H1 (cell line): ENCODE results near the gene MIP. TPM values are rescaled to one million over a fixed set of nuclear protein-coding genes. Genes with fewer than 3 reads are reported as not detected.

Experiments
- CTCF ChIA-PET: fragments of 300-600 bp; sonication (Branson Sonifier 250); formaldehyde crosslinking; loops from one replicate; lab custom pipeline; 2021; ENCODE audit not compliant: partially characterized antibody; lab: Charles Lee
- POLR2A ChIA-PET: fragments of 300-600 bp; sonication (Branson Sonifier 250); formaldehyde crosslinking; loops from one replicate; lab custom pipeline; 2021; ENCODE audit warnings: inconsistent platforms; ENCODE audit not compliant: partially characterized antibody; lab: Charles Lee
- DNase-seq, 2 experiments: peaks; one replicate each; pipeline versions ENCODE4 v3.0.0 to v3.0.0-alpha.2; 2010 to 2022; ENCODE audit warnings: low spot score in 2 of 2, low read depth in 1 of 2, mixed read lengths in 1 of 2
- FAIRE-seq: peaks from 2 replicates; lab custom pipeline; 2011; peaks lifted over from hg19 to GRCh38; lab: Jason Lieb, UNC
- H2AFZ ChIP-seq: 2 replicates; pipeline ENCODE4 v1.8.1; 2012; ENCODE audit warnings: low read length, inconsistent platforms
- H2AK5ac ChIP-seq: 2 replicates; pipeline ENCODE4 v1.6.1; 2013; ENCODE audit warnings: low read depth, low read length
- H2BK120ac ChIP-seq: replicated peaks from 2 replicates; pipeline ENCODE3; 2013; ENCODE audit warnings: low read depth, low read length, inconsistent platforms
- H2BK12ac ChIP-seq: 2 replicates; pipeline ENCODE4 v1.6.1; 2013; ENCODE audit warnings: low read depth, low read length
- H2BK15ac ChIP-seq: 2 replicates; pipeline ENCODE4 v1.6.1; 2013; ENCODE audit warnings: low read length
- H2BK20ac ChIP-seq: 2 replicates; pipeline ENCODE4 v1.6.1; 2013; ENCODE audit warnings: low read length
- H2BK5ac ChIP-seq: 2 replicates; pipeline ENCODE4 v1.6.1; 2013; ENCODE audit warnings: low read depth, low read length
- H3K14ac ChIP-seq: 2 replicates; pipeline ENCODE4 v1.6.1; 2013; ENCODE audit warnings: inconsistent platforms; ENCODE audit not compliant: insufficient read length
- H3K18ac ChIP-seq: 2 replicates; pipeline ENCODE4 v1.6.1; 2013; ENCODE audit warnings: low read length; ENCODE audit errors: extremely low read depth
- H3K23ac ChIP-seq: 2 replicates; pipeline ENCODE4 v1.6.1; 2013; ENCODE audit warnings: inconsistent platforms; ENCODE audit not compliant: insufficient read length
- H3K23me2 ChIP-seq: 2 replicates; pipeline ENCODE4 v1.6.1; 2013; ENCODE audit warnings: low read depth, low read length
- H3K27ac ChIP-seq: 2 replicates; pipeline ENCODE4 v1.6.1; 2011; ENCODE audit warnings: low read depth, low read length, inconsistent platforms
- H3K27me3 ChIP-seq, 4 experiments: replicated peaks in 1 of 4; 1 replicate in 1 of 4; 2 replicates in 3 of 4; pipeline versions ENCODE4 v1.6.1 to v1.8.1; 2011 to 2013; ENCODE audit warnings: low read length in 3 of 4, mild to moderate bottlenecking in 3 of 4, inconsistent platforms in 2 of 4, mixed read lengths in 2 of 4, moderate library complexity in 1 of 4; ENCODE audit not compliant: control insufficient read depth in 3 of 4, insufficient read depth in 3 of 4; ENCODE audit errors: extremely low read depth in 1 of 4
- H3K36me3 ChIP-seq, 4 experiments: 2 replicates each; pipeline versions ENCODE4 v1.6.1 to v1.8.1; 2011 to 2013; ENCODE audit warnings: mild to moderate bottlenecking in 4 of 4, low read length in 3 of 4, moderate library complexity in 2 of 4, control low read depth in 1 of 4, inconsistent platforms in 1 of 4; ENCODE audit not compliant: insufficient read depth in 4 of 4, control insufficient read depth in 2 of 4
- H3K4ac ChIP-seq: replicated peaks from 2 replicates; pipeline ENCODE3; 2013; ENCODE audit warnings: low read length, low read depth, mixed read lengths, inconsistent platforms; ENCODE audit not compliant: insufficient read length
- H3K4me1 ChIP-seq, 4 experiments: replicated peaks in 1 of 4; 1 replicate in 1 of 4; 2 replicates in 3 of 4; pipeline versions ENCODE4 v1.6.1 to v1.8.1; 2011 to 2013; ENCODE audit warnings: low read length in 3 of 4, inconsistent platforms in 2 of 4, mixed read lengths in 1 of 4; ENCODE audit not compliant: insufficient read depth in 4 of 4, control insufficient read depth in 3 of 4
- H3K4me2 ChIP-seq, 2 experiments: 2 replicates each; pipeline versions ENCODE4 v1.6.1 to v1.8.1; 2011 to 2013; ENCODE audit warnings: low read depth in 2 of 2, low read length in 2 of 2, control low read depth in 1 of 2, inconsistent platforms in 1 of 2, mild to moderate bottlenecking in 1 of 2; ENCODE audit not compliant: insufficient read depth in 1 of 2
- H3K4me3 ChIP-seq, 4 experiments: fragments of 200-600, 300-600 bp in 1 of 4; sonication (generic), shearing (Covaris generic), sonication (Bioruptor Twin) in 1 of 4; 2 replicates each; pipeline versions ENCODE4 v1.5.1 to v1.8.1; 2011 to 2016; ENCODE audit warnings: low read length in 4 of 4, low read depth in 3 of 4, control low read depth in 2 of 4, inconsistent platforms in 2 of 4, mild to moderate bottlenecking in 2 of 4, mixed read lengths in 1 of 4, moderate library complexity in 1 of 4; ENCODE audit not compliant: insufficient read depth in 2 of 4; ENCODE audit errors: extremely low read depth in 1 of 4
- H3K56ac ChIP-seq: replicated peaks from 2 replicates; pipeline ENCODE3; 2013; ENCODE audit warnings: low read depth, mild to moderate bottlenecking, mixed read lengths, low read length, inconsistent platforms; ENCODE audit not compliant: insufficient read length
- H3K79me1 ChIP-seq: 2 replicates; pipeline ENCODE4 v1.6.1; 2013; ENCODE audit warnings: low read depth, low read length, control low read depth
- H3K79me2 ChIP-seq, 2 experiments: 2 replicates each; pipeline versions ENCODE4 v1.6.1 to v1.8.1; 2012 to 2013; ENCODE audit warnings: low read length in 2 of 2, mild to moderate bottlenecking in 2 of 2, inconsistent platforms in 1 of 2; ENCODE audit not compliant: insufficient read depth in 2 of 2, control insufficient read depth in 1 of 2
- H3K9ac ChIP-seq, 4 experiments: replicated peaks in 1 of 4; 1 replicate in 1 of 4; 2 replicates in 3 of 4; pipeline versions ENCODE4 v1.6.1 to v1.8.1; 2011 to 2013; ENCODE audit warnings: low read depth in 3 of 4, low read length in 3 of 4, control low read depth in 2 of 4, mild to moderate bottlenecking in 2 of 4, moderate library complexity in 2 of 4, inconsistent platforms in 1 of 4; ENCODE audit errors: extremely low read depth in 1 of 4
- H3K9me3 ChIP-seq, 2 experiments: 2 replicates each; pipeline versions ENCODE4 v1.6.1 to v1.8.1; 2012 to 2013; ENCODE audit warnings: mild to moderate bottlenecking in 2 of 2, moderate library complexity in 2 of 2, control low read depth in 1 of 2, inconsistent platforms in 1 of 2, low read depth in 1 of 2, low read length in 1 of 2, mixed read lengths in 1 of 2; ENCODE audit not compliant: insufficient read depth in 2 of 2
- H4K20me1 ChIP-seq, 2 experiments: replicated peaks in 1 of 2; 2 replicates each; pipeline versions ENCODE3 to v1.8.1; 2011 to 2013; ENCODE audit warnings: inconsistent platforms in 2 of 2, low read length in 2 of 2, mild to moderate bottlenecking in 1 of 2; ENCODE audit not compliant: insufficient read depth in 2 of 2, control insufficient read depth in 1 of 2
- H4K5ac ChIP-seq: 2 replicates; pipeline ENCODE4 v1.6.1; 2013; ENCODE audit warnings: low read length, low read depth, mixed read lengths, inconsistent platforms; ENCODE audit not compliant: insufficient read length
- H4K8ac ChIP-seq: 2 replicates; pipeline ENCODE4 v1.8.0; 2013; ENCODE audit warnings: mild to moderate bottlenecking, moderate library complexity, low read length, inconsistent platforms; ENCODE audit not compliant: insufficient read depth; ENCODE audit errors: extremely low read depth
- H4K91ac ChIP-seq: replicated peaks from 2 replicates; pipeline ENCODE3; 2013; ENCODE audit warnings: low read length, mixed read lengths, inconsistent platforms; ENCODE audit not compliant: insufficient read length
- BACH1 ChIP-seq: IDR thresholded peaks from 2 replicates; pipeline ENCODE4 v1.6.1; 2012; ENCODE audit warnings: low read length, improper control_type of control experiment
- CBX5 ChIP-seq: fragments of 300-800, 300-1000 bp; sonication (generic); IDR thresholded peaks from 2 replicates; pipeline ENCODE4 v1.7.1; 2016; ENCODE audit warnings: antibody characterized with exemption, low read length, low read depth
- CTBP2 ChIP-seq: IDR thresholded peaks from 2 replicates; pipeline ENCODE4 v1.7.0; 2011; ENCODE audit warnings: borderline replicate concordance, mild to moderate bottlenecking, moderate library complexity, mixed read lengths, low read length; ENCODE audit not compliant: insufficient read depth, insufficient read length
- CTCF ChIP-seq, 3 experiments: IDR thresholded peaks; 1 replicate in 2 of 3; 2 replicates in 1 of 3; pipeline versions ENCODE4 v1.5.1 to v1.6.1; 2011; ENCODE audit warnings: low read length in 3 of 3, mild to moderate bottlenecking in 3 of 3, inconsistent platforms in 2 of 3, low read depth in 1 of 3, moderate library complexity in 1 of 3; ENCODE audit not compliant: insufficient read depth in 1 of 3; ENCODE audit errors: control extremely low read depth in 1 of 3
- KDM5A ChIP-seq: fragments of 200-600 bp; IDR thresholded peaks from 2 replicates; pipeline ENCODE4 v1.7.1; 2012; ENCODE audit warnings: mild to moderate bottlenecking, low read length, inconsistent platforms, mixed read lengths
- PHF8 ChIP-seq: fragments of 200-600 bp; sonication (generic); conservative IDR thresholded peaks from 2 replicates; pipeline ENCODE4 v1.7.1; 2012; ENCODE audit warnings: low read depth, mild to moderate bottlenecking, inconsistent platforms, low read length, moderate library complexity
- POU5F1 ChIP-seq: IDR thresholded peaks from 2 replicates; pipeline ENCODE4 v1.6.1; 2011; ENCODE audit warnings: low read depth, mild to moderate bottlenecking, low read length, moderate library complexity
- SUZ12 ChIP-seq: fragments of 200-600 bp; sonication (generic); IDR thresholded peaks from 2 replicates; pipeline ENCODE4 v1.6.1; 2012; ENCODE audit warnings: mild to moderate bottlenecking, inconsistent platforms, low read length, moderate library complexity, mixed read lengths
- WGBS, 2 experiments: shearing (Covaris generic) in 1 of 2; methylation state at CpG; one replicate each; pipeline versions ENCODE4 v1.1.6 to v1.1.7; 2013 to 2015; ENCODE audit warnings: low lambda C conversion rate in 2 of 2, mixed read lengths in 2 of 2, inconsistent platforms in 1 of 2, low coverage in 1 of 2, missing lambda C conversion rate in 1 of 2; ENCODE audit not compliant: insufficient replicate concordance in 2 of 2, insufficient coverage in 1 of 2, insufficient read length in 1 of 2; ENCODE audit errors: extremely low coverage in 1 of 2, missing lambda C conversion rate in 1 of 2; 5-methylcytosine and 5-hydroxymethylcytosine counted together
- polyA plus RNA-seq, 7 experiments: library from polyadenylated mRNA; depleted of rRNA in 3 of 7; stranded (reverse) in 5 of 7; unstranded in 2 of 7; fragments of >200 nt in 5 of 7; fragments of 200-250 nt in 2 of 7; gene quantifications; 1 replicate in 5 of 7; 2 replicates in 1 of 7; 4 replicates in 1 of 7; pipeline versions ENCODE4 v1.2.1 to v1.2.3, GENCODE V29; 2011 to 2013; ENCODE audit warnings: missing spikeins in 2 of 7, mixed read lengths in 2 of 7
- total RNA-seq: library from RNA; stranded (reverse); fragmentation: NEBNext Ultra II Directional; extraction: Animal tissue kit (Norgen Biotek cat#: 25700); gene quantifications from 2 replicates; pipeline ENCODE4 v1.2.1, GENCODE V29; 2021

Gene MIP
- total and polyA plus RNA-seq, 2 of the 8 experiments (the other 6 are each of a cell fraction or from before 2014, with no cell fraction given) = 0.05 TPM; not detected in 1

- H3K79me1 ChIP-seq = no peaks in the 10 kb centered on the region
- H4K20me1 ChIP-seq = peaks cover 0 to 6% of the 10 kb centered on the region in 2 experiments
- no peak overlapping the region for H3K18ac ChIP-seq
- no peak overlapping the region for H4K8ac ChIP-seq
- no peak overlapping the region for H3K23ac ChIP-seq
- H3K56ac ChIP-seq = no peak overlapping the region
- no peak overlapping the region for H2AFZ ChIP-seq
- H3K9me3 ChIP-seq = no peaks in the 10 kb centered on the region
- no peak overlapping the region for H3K9ac ChIP-seq
- DNase-seq = no peak
- 93% methylated on average over 4 of the region's 4 CpGs; no CpG with 5 or more reads in 1 of the 2 experiments for WGBS, 2 experiments
- H3K23me2 ChIP-seq = no peaks in the 10 kb centered on the region
- H2BK5ac ChIP-seq = no peak overlapping the region
- no peak overlapping the region for H2AK5ac ChIP-seq
- H3K27ac ChIP-seq = no peak overlapping the region
- no peaks in the 10 kb centered on the region for H3K4me1 ChIP-seq
- no peaks in the 10 kb centered on the region for H3K27me3 ChIP-seq
- peaks cover 0 to 12% (median 0%) of the 10 kb centered on the region in 4 experiments; a peak in 3 of 8 replicates for H3K36me3 ChIP-seq
- no peak for FAIRE-seq
- no peak overlapping the region for H3K14ac ChIP-seq
- H4K91ac ChIP-seq = no peak overlapping the region
- H4K5ac ChIP-seq = no peak overlapping the region
- H3K79me2 ChIP-seq = no peaks in the 10 kb centered on the region
- TF ChIP-seq SUZ12 (no peak), CBX5 (no peak), CTCF (IDR thresholded peaks at IDR 0.05; ENCODE audit: control extremely low read depth in 1 of 3, insufficient read depth in 1 of 3, low read depth in 1 of 3, low read length in 3 of 3) (no peak), POU5F1 (no peak), BACH1 (no peak), PHF8 (no peak), KDM5A (no peak), CTBP2 (no peak)
- ChIA-PET POLR2A (interaction anchor here (0.9 to 1.2 kb wide), 2 partner anchors 28 to 93 kb away, joined by 3 to 4 read pairs; no protein-coding TSS in a partner anchor), CTCF (interaction anchor here (1.3 to 1.5 kb wide), 3 partner anchors 13 to 180 kb away, joined by 3 to 4 read pairs (median 3); no protein-coding TSS in a partner anchor)
- H3K4ac ChIP-seq = no peak overlapping the region
- H2BK15ac ChIP-seq = no peak overlapping the region
- H3K4me2 ChIP-seq = no peak overlapping the region
- H3K4me3 ChIP-seq = no peak overlapping the region
- H2BK20ac ChIP-seq = no peak overlapping the region
- no peak overlapping the region for H2BK120ac ChIP-seq
- H2BK12ac ChIP-seq = no peak overlapping the region
Observed at GRCh38 chr12:56410768-56411167, 43.7 kb downstream of the MIP start.
